Mucosa of descending colon (tissue), 3 donors: ENCODE data around the gene TRIP11. TPM values are rescaled to one million over a fixed set of nuclear protein-coding genes. Genes with fewer than 3 reads are reported as not detected.

Experiments used
- ATAC-seq: fragments of 200-7000 bp; cut with Tn5 transposase; one replicate; pipeline ENCODE4 v1.9.1; 2020; ENCODE audit warnings: mild to moderate bottlenecking, moderate library complexity
- DNase-seq, 3 donors: peaks; one replicate each; pipeline ENCODE4 v3.0.0-alpha.2; 2020
- H3K36me3 ChIP-seq: fragments of 200-600 bp; one replicate; pipeline ENCODE4 v1.8.0; 2021; ENCODE audit warnings: low read depth, mild to moderate bottlenecking
- H3K4me1 ChIP-seq: fragments of 200-600 bp; one replicate; pipeline ENCODE4 v1.8.0; 2021; ENCODE audit warnings: low read depth, mild to moderate bottlenecking
- H3K4me3 ChIP-seq: fragments of 200-600 bp; one replicate; pipeline ENCODE4 v1.8.0; 2021; ENCODE audit warnings: mild to moderate bottlenecking
- H3K9me3 ChIP-seq: fragments of 200-600 bp; one replicate; pipeline ENCODE4 v1.8.0; 2021; ENCODE audit warnings: mild to moderate bottlenecking
- CTCF ChIP-seq: fragments of 200-600 bp; IDR thresholded peaks from one replicate; pipeline ENCODE4 v1.8.0; 2022; ENCODE audit warnings: antibody characterized with exemption, mild to moderate bottlenecking
- intact Hi-C, 2 donors: fragments of 100-400 bp; cut with DNase I in 1 of 2; cut with micrococcal nuclease in 1 of 2; formaldehyde crosslinking; loops; one replicate each; pipeline versions ENCODE4 v1.11.0 to v1.11.1; 2022; cut with DNase I, micrococcal nuclease
- total RNA-seq, 3 donors: library from RNA; stranded (reverse); fragmentation: NEBNext Ultra II Directional in 2 of 3; extraction: Animal tissue kit (Norgen Biotek cat#: 25700) in 2 of 3; gene quantifications; one replicate each; pipeline versions ENCODE4 v1.2.1 to v1.2.4, GENCODE V29; 2021 to 2023
- donor health status: DM: no; HTN: no; CAD: no; lungs with moderate emphysema.
- donor health status: DM: no; HTN: no; CAD: no.
- donor health status: DM: no; HTN: yes; CAD: no.

TRIP11 gene
- total RNA-seq, 3 donors from 2014 or later, result 48.1 to 67.3 (median 54.6) TPM

- intact Hi-C loops, result no loop called here
- no peak for ATAC-seq
- H3K4me1 ChIP-seq, result no peaks in the 10 kb centered on the region
- DNase-seq, result no peak
- TF ChIP-seq CTCF, result no peak
- no peaks in the 10 kb centered on the region for H3K9me3 ChIP-seq
- H3K4me3 ChIP-seq, result no peak overlapping the region
- no peaks in the 10 kb centered on the region for H3K36me3 ChIP-seq
Observed at GRCh38 chr14:91968280-91968679, 71.6 kb downstream of the TRIP11 start.

GRCh38 chr14:91964724-91965123, 75.1 kb downstream of the TRIP11 start:
- no peak for ATAC-seq
- Histone ChIP-seq H3K4me3 (no peak overlapping the region), H3K4me1 (no peaks in the 10 kb centered on the region), H3K36me3 (no peaks in the 10 kb centered on the region), H3K9me3 (no peaks in the 10 kb centered on the region)
- TF ChIP-seq CTCF, result no peak
- DNase-seq, result no peak
- intact Hi-C loops, result no loop called here

- Histone ChIP-seq H3K9me3 (no peaks in the 10 kb centered on the region), H3K36me3 (no peaks in the 10 kb centered on the region), H3K4me1 (no peaks in the 10 kb centered on the region), H3K4me3 (no peak overlapping the region)
- DNase-seq (no peak), ATAC-seq (no peak)
- TF ChIP-seq CTCF, result no peak
- intact Hi-C loops, result no loop called here
Observed at GRCh38 chr14:91964011-91964410, 75.8 kb downstream of the TRIP11 start.

- intact Hi-C loops, result no loop called here
Observed at GRCh38 chr14:91963465-91963864, 76.4 kb downstream of the TRIP11 start.

GRCh38 chr14:91961297-91962220, 78.3 kb downstream of the TRIP11 start:
- Histone ChIP-seq H3K9me3 (no peaks in the 10 kb centered on the region), H3K36me3 (no peaks in the 10 kb centered on the region), H3K4me1 (no peaks in the 10 kb centered on the region), H3K4me3 (no peak overlapping the region)
- intact Hi-C loops, result no loop called here
- ATAC-seq (no peak), DNase-seq (no peak)
- no peak for TF ChIP-seq CTCF

More at GRCh38 chr14:91963465-91963864, 76.4 kb downstream of the TRIP11 start:
- Histone ChIP-seq H3K36me3 (no peaks in the 10 kb centered on the region), H3K4me1 (no peaks in the 10 kb centered on the region), H3K9me3 (no peaks in the 10 kb centered on the region), H3K4me3 (no peak overlapping the region)
- ATAC-seq, result no peak
- DNase-seq, result no peak
- no peak for TF ChIP-seq CTCF
